H9 (cell line): ENCODE data around the gene MESD. TPM values are rescaled to one million over a fixed set of nuclear protein-coding genes. Genes with fewer than 3 reads are reported as not detected.

Experiments
- DNase-seq: peaks from one replicate; pipeline ENCODE4 v3.0.0-alpha.2; 2017
- H2AFZ ChIP-seq: one replicate; pipeline ENCODE4 v1.6.1; 2013; ENCODE audit warnings: mild to moderate bottlenecking, low read length, control low read depth, moderate library complexity
- H2AK5ac ChIP-seq: 2 replicates; pipeline ENCODE4 v1.6.1; 2013; ENCODE audit warnings: low read length, control low read depth, mixed read lengths; ENCODE audit not compliant: insufficient read length
- H2BK120ac ChIP-seq: one replicate; pipeline ENCODE4 v1.6.1; 2013; ENCODE audit warnings: low read depth, mild to moderate bottlenecking, low read length, control low read depth, inconsistent platforms; ENCODE audit not compliant: poor library complexity, severe bottlenecking
- H2BK12ac ChIP-seq: 2 replicates; pipeline ENCODE4 v1.6.1; 2013; ENCODE audit warnings: low read length, control low read depth, mixed read lengths, low read depth; ENCODE audit not compliant: insufficient read length
- H2BK15ac ChIP-seq: 2 replicates; pipeline ENCODE4 v1.6.1; 2013; ENCODE audit warnings: low read depth, low read length, control low read depth
- H2BK20ac ChIP-seq: one replicate; pipeline ENCODE4 v1.6.1; 2013; ENCODE audit warnings: low read depth, mild to moderate bottlenecking, low read length, control low read depth, inconsistent platforms; ENCODE audit not compliant: poor library complexity, severe bottlenecking
- H2BK5ac ChIP-seq: 2 replicates; pipeline ENCODE4 v1.6.1; 2013; ENCODE audit warnings: low read length, control low read depth, mixed read lengths; ENCODE audit not compliant: insufficient read length
- H3K14ac ChIP-seq: 2 replicates; pipeline ENCODE4 v1.6.1; 2013; ENCODE audit warnings: low read length, control low read depth; ENCODE audit not compliant: insufficient read depth
- H3K18ac ChIP-seq: 2 replicates; pipeline ENCODE4 v1.6.1; 2013; ENCODE audit warnings: low read depth, mild to moderate bottlenecking, mixed read lengths, low read length, control low read depth; ENCODE audit not compliant: insufficient read length
- H3K23ac ChIP-seq: 2 replicates; pipeline ENCODE4 v1.6.1; 2013; ENCODE audit warnings: low read length, control low read depth, mixed read lengths, low read depth; ENCODE audit not compliant: insufficient read length
- H3K23me2 ChIP-seq: 2 replicates; pipeline ENCODE4 v1.6.1; 2013; ENCODE audit warnings: low read depth, mild to moderate bottlenecking, mixed read lengths, low read length, control low read depth; ENCODE audit not compliant: insufficient read length, poor library complexity, severe bottlenecking
- H3K27ac ChIP-seq: 2 replicates; pipeline ENCODE4 v1.5.1; 2013; ENCODE audit warnings: low read length, control low read depth, mixed read lengths, low read depth; ENCODE audit not compliant: insufficient read length
- H3K27me3 ChIP-seq: 2 replicates; pipeline ENCODE4 v1.6.1; 2013; ENCODE audit warnings: low read length, control low read depth, inconsistent platforms; ENCODE audit not compliant: insufficient read depth
- H3K4ac ChIP-seq: 2 replicates; pipeline ENCODE4 v1.6.1; 2013; ENCODE audit warnings: low read depth, mild to moderate bottlenecking, control low read depth, inconsistent platforms, low read length, moderate library complexity
- H3K4me1 ChIP-seq: 2 replicates; pipeline ENCODE4 v1.6.1; 2013; ENCODE audit warnings: low read length, control low read depth, inconsistent platforms; ENCODE audit not compliant: insufficient read depth
- H3K4me2 ChIP-seq: 2 replicates; pipeline ENCODE4 v1.6.1; 2013; ENCODE audit warnings: low read length, control low read depth, mixed read lengths; ENCODE audit not compliant: insufficient read length, insufficient read depth
- H3K56ac ChIP-seq: 2 replicates; pipeline ENCODE4 v1.6.1; 2013; ENCODE audit warnings: low read depth, mild to moderate bottlenecking, mixed read lengths, low read length, control low read depth; ENCODE audit not compliant: insufficient read length
- H3K79me1 ChIP-seq: 2 replicates; pipeline ENCODE4 v1.6.1; 2013; ENCODE audit warnings: low read depth, mild to moderate bottlenecking, moderate library complexity, low read length, control low read depth, inconsistent platforms; ENCODE audit not compliant: insufficient read depth, poor library complexity, severe bottlenecking
- H3K79me2 ChIP-seq: 2 replicates; pipeline ENCODE4 v1.6.1; 2013; ENCODE audit warnings: low read length, control low read depth, inconsistent platforms; ENCODE audit not compliant: insufficient read depth
- H3K9ac ChIP-seq: 2 replicates; pipeline ENCODE4 v1.6.1; 2013; ENCODE audit warnings: low read length, control low read depth, mixed read lengths; ENCODE audit not compliant: insufficient read length; ENCODE audit errors: extremely low read depth
- H3K9me3 ChIP-seq: one replicate; pipeline ENCODE4 v1.6.1; 2013; ENCODE audit warnings: low read depth, low read length, inconsistent platforms; ENCODE audit not compliant: control insufficient read depth
- H3T11ph ChIP-seq: one replicate; pipeline ENCODE4 v1.6.1; 2013; ENCODE audit warnings: mild to moderate bottlenecking, low read length, control low read depth, inconsistent platforms
- H4K20me1 ChIP-seq: one replicate; pipeline ENCODE4 v1.6.1; 2013; ENCODE audit not compliant: control insufficient read depth, insufficient read length, insufficient read depth
- H4K5ac ChIP-seq: 2 replicates; pipeline ENCODE4 v1.6.1; 2013; ENCODE audit warnings: low read depth, mild to moderate bottlenecking, mixed read lengths, low read length, control low read depth; ENCODE audit not compliant: insufficient read length
- H4K8ac ChIP-seq: replicated peaks from 2 replicates; pipeline ENCODE4 v1.6.1; 2013; ENCODE audit warnings: low read length, control low read depth, mixed read lengths, low read depth; ENCODE audit not compliant: insufficient read length
- H4K91ac ChIP-seq: 2 replicates; pipeline ENCODE4 v1.6.1; 2013; ENCODE audit warnings: low read depth, mild to moderate bottlenecking, moderate library complexity, mixed read lengths, low read length, control low read depth; ENCODE audit not compliant: insufficient read length
- H3K27ac Mint-ChIP-seq, 3 experiments: 2 replicates in 2 of 3; 3 replicates in 1 of 3; pipeline ENCODE4 v1.8.0; 2020 to 2021; ENCODE audit warnings: mixed read lengths in 3 of 3, mild to moderate bottlenecking in 1 of 3, moderate library complexity in 1 of 3
- H3K27me3 Mint-ChIP-seq: 2 replicates; pipeline ENCODE4 v1.8.0; 2021; ENCODE audit warnings: low read depth, mild to moderate bottlenecking, moderate library complexity, mixed read lengths
- H3K36me3 Mint-ChIP-seq, 3 experiments: 2 replicates in 2 of 3; 3 replicates in 1 of 3; pipeline ENCODE4 v1.8.0; 2020 to 2021; ENCODE audit warnings: low read depth in 3 of 3, mixed read lengths in 3 of 3; ENCODE audit not compliant: insufficient read depth in 1 of 3
- H3K4me1 Mint-ChIP-seq, 2 experiments: 2 replicates each; pipeline ENCODE4 v1.8.0; 2020; ENCODE audit warnings: mixed read lengths in 2 of 2
- H3K4me3 Mint-ChIP-seq, 2 experiments: 2 replicates in 1 of 2; 3 replicates in 1 of 2; pipeline ENCODE4 v1.8.0; 2020 to 2021; ENCODE audit warnings: mild to moderate bottlenecking in 2 of 2, mixed read lengths in 2 of 2, moderate library complexity in 1 of 2
- H3K9me3 Mint-ChIP-seq, 2 experiments: 2 replicates in 1 of 2; 3 replicates in 1 of 2; pipeline ENCODE4 v1.8.0; 2020; ENCODE audit warnings: mild to moderate bottlenecking in 2 of 2, mixed read lengths in 2 of 2, moderate library complexity in 1 of 2
- CTCF ChIP-seq: fragments of 200-600 bp; sonication (generic); conservative IDR thresholded peaks from 3 replicates; pipeline ENCODE4 v1.8.0; 2021; ENCODE audit warnings: antibody characterized with exemption, mild to moderate bottlenecking
- WGBS: extraction: QIAGEN DNeasy Blood & Tissue Kit; methylation state at CpG from one replicate; pipeline ENCODE4 v1.1.7; 2013; ENCODE audit warnings: missing lambda C conversion rate, low lambda C conversion rate, mixed read lengths; ENCODE audit not compliant: insufficient read length; ENCODE audit errors: extremely low coverage; 5-methylcytosine and 5-hydroxymethylcytosine counted together
- total RNA-seq: library from RNA; stranded (reverse); gene quantifications from 2 replicates; pipeline ENCODE4 v1.2.1, GENCODE V29; 2021

The MESD gene
- total RNA-seq, 1 experiment from 2014 or later = 29.1 TPM

- Histone ChIP-seq H3K9me3 (no peaks in the 10 kb centered on the region), H3K27ac (no peak overlapping the region), H3K23me2 (no peaks in the 10 kb centered on the region), H2BK20ac (no peak overlapping the region), H4K8ac (no peak overlapping the region), H3K27me3 (no peaks in the 10 kb centered on the region), H4K20me1 (no peaks in the 10 kb centered on the region), H2BK5ac (no peak overlapping the region), H4K91ac (no peak overlapping the region), H4K5ac (no peak overlapping the region), H3K4ac (no peak overlapping the region), H2AK5ac (no peak overlapping the region), H2AFZ (no peak overlapping the region), H3K79me2 (no peaks in the 10 kb centered on the region), H3T11ph (no peak overlapping the region), H2BK12ac (no peak overlapping the region), H2BK120ac (no peak overlapping the region), H3K9ac (no peak overlapping the region), H3K79me1 (no peaks in the 10 kb centered on the region), H2BK15ac (no peak overlapping the region), H3K4me2 (no peak overlapping the region), H3K56ac (no peak overlapping the region), H3K14ac (no peak overlapping the region), H3K23ac (no peak overlapping the region), H3K4me1 (no peaks in the 10 kb centered on the region; the same call in 1 of the 2 replicates), H3K18ac (no peak overlapping the region)
- Mint-ChIP-seq H3K4me1 (peaks cover 6 to 7% of the 10 kb centered on the region in 2 experiments), H3K27me3 (no peaks in the 10 kb centered on the region), H3K4me3 (no peak overlapping the region), H3K9me3 (no peaks in the 10 kb centered on the region), H3K36me3 (peaks cover 1 to 11% (median 6%) of the 10 kb centered on the region in 3 experiments; a peak in 4 of 7 replicates), H3K27ac (0 out of 7 replicates have a peak overlapping the region, but pooled peaks of 1 of the 3 experiments have one; percentile 13)
- no peak for DNase-seq
- TF ChIP-seq CTCF = no peak
- WGBS = no CpG with 5 or more reads among the region's 12 CpGs
These were observed 51.9 kb downstream of the MESD start for GRCh38 chr15:80937718-80938117.
